SK-N-DZ (cell line): Measurements from ENCODE around the gene ITGA1.
"Not testable (repeated sequence)": the region's sequence is repeated elsewhere in the genome, so short reads cannot be mapped to it uniquely, and the experiment has no call there.

Experiments used
- DNase-seq: peaks from one replicate; pipeline ENCODE4 v3.0.0-alpha.2; 2015; ENCODE audit warnings: low spot score

ITGA1 gene

GRCh38 chr5:52863715-52864290 lies 76.1 kb downstream of the ITGA1 start:
- DNase-seq, result no peak

- no peak for DNase-seq
These were observed 76.7 kb downstream of the ITGA1 start for GRCh38 chr5:52864371-52864770.

DNA sequence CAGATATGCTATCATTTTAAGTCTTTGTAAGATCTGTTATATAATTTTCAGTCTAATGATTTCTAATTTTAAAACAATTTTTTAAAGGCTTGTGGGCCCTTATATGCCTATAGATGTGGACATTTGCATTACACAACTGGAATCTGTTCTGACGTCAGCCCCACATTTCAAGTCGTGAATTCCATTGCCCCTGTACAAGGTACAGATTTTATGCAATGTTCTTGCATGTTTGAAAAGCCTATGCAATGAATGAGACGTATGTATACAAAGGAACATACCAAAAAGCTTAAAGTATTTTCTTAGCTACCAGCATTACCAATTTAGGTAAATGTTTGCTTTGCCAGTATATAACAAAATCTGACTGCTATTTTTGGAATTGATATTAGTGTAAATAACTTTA lies 77.2 kb downstream of the ITGA1 start:
- DNase-seq, result no peak

GRCh38 chr5:52865991-52866390 lies 78.3 kb downstream of the ITGA1 start:
- DNase-seq, result not testable (repeated sequence)

GRCh38 chr5:52867809-52868208 lies 80.1 kb downstream of the ITGA1 start:
- no peak for DNase-seq

DNA sequence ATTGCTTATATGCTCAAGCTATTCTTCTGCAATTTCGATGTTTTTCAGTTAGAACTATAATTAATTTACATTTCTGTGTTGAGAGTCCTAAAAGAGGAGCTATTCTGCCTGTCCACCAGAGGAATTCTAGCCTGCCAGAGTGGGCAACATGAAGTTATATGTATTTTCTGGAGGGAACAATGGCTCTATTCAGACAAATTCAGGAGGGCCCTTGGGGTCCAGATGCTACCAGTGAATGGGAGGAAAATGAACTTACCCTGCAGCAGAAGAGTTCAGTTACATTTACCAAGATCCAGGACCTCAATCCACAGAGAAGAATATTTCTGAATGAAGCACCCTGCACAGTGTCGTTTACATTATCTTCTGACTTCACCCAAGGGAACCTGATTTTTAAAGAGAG lies 80.7 kb downstream of the ITGA1 start:
- no peak for DNase-seq

- no peak for DNase-seq
These were observed 81.7 kb downstream of the ITGA1 start for GRCh38 chr5:52869391-52869790.

DNA sequence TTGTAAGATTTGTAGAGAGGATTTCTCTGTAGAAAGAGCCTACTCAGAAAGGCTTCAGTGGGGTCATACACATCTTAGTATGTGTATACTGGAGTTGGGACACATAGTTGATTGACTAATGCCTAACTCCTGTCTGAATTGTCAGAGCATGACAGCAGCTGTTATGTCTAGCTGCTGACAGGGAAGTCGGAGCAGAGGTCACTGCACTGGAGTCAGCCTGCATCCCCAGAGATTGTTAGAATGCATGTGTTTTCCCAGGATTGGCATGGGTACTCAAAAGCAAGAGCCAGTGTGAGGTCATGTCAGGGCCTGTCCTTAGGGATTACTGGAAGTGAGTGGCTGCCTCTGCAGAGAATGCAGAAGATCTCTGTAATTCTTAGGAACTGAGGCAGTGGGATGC lies 82.7 kb downstream of the ITGA1 start:
- peak; percentile 38 for DNase-seq

DNA sequence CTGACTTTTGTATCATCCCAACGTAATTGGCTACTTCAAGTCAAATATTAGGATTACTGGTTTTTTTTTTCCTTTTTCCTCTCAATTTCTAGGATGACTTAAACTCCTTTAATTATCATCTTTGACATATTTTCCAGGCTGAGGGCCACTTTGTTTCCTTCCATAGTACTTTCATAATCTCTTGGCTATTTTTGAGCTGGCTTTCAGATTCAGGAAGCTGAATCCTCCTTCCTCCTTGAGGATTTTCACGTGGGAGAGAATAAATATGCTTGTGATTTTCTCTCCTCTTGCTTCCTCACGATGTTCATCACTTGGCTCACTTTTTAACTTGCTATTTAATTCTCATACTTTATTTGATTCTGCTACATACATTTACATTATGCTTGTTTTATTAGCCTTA lies 88.1 kb downstream of the ITGA1 start:
- DNase-seq, result no peak

- no peak for DNase-seq
These were observed 88.7 kb downstream of the ITGA1 start for GRCh38 chr5:52876456-52876855.

GRCh38 chr5:52878656-52879055 lies 90.9 kb downstream of the ITGA1 start:
- DNase-seq, result peak; percentile 42

GRCh38 chr5:52880541-52880940 lies 92.8 kb downstream of the ITGA1 start:
- no peak for DNase-seq

DNA sequence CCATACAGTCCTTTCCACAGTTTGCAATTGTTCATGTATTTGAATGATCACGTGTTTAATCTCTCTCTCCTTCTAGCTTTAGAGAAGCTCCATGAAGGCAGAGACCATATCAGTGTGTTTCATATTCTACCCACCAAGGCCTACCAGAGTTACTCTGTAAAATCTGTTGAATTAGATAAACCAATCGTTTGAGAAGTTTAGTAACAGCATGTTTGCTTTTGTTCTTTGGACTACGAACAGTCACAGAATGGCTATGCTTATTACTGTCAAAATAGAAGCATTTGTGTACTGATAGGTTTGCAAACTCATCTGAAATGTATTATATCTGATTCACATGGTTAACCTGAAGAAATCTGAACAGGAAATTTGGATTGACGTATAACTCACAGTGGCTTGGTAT lies 93.8 kb downstream of the ITGA1 start:
- no peak for DNase-seq

DNA sequence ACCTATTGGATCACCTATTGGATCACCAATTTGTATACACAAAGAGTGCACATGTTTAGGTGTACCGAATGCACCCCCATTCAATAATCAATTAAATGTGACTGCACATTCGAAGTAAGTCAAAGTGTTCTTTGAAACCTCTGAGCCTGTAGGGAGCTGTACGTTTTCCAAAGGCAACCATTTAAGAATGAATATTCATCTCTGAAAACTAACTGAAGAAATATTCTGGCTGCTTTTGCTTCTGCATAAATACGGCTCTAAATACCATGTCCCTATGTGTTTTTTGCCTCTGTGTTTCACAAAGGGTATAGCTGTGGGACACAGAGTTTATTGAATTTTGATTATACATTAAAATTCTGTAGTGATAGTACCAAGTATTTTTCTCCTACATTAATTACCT lies 95.4 kb downstream of the ITGA1 start:
- DNase-seq, result no peak

- DNase-seq, result no peak
These were observed 96.7 kb downstream of the ITGA1 start for GRCh38 chr5:52884453-52884852.

- no peak for DNase-seq
These were observed 97.9 kb downstream of the ITGA1 start for GRCh38 chr5:52885614-52886013.

DNA sequence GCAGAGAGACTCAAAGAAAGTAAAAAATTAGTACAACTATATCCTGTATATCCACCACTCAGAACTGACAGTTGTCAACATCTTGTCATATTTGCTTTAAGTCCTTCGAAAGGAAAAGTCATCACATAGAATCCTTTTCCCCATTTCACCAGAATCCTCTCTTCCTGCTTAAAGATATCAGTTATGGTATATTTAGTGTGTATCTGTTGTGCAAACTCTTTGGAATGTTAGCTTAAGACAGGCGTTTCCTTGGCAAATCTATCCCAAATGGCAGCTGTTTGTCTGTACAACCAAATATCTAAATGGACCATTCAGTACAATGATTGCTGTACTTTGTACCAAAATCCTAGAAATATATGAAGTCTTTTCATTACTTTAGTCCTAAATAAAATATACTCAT lies 98.5 kb downstream of the ITGA1 start:
- no peak for DNase-seq

DNA sequence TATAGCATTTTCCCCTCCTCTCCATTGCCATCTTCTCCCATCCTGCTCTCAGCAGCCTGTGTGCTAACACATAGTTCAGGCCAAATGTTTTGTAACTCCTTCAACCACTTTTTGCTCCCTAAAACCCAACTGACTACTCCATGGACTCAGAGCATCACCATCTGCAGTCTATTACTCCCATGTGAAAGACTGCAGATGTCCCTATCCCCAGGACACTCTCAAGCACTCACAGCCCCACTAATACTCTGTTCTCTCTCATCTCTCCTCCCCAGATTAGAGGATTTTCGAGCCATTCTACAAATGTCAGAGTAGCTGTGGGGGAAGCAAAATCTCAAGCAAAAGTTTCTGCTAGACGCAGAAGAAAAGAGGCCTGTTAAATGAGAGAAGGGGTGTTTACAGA lies 99.3 kb downstream of the ITGA1 start:
- DNase-seq, result no peak

DNA sequence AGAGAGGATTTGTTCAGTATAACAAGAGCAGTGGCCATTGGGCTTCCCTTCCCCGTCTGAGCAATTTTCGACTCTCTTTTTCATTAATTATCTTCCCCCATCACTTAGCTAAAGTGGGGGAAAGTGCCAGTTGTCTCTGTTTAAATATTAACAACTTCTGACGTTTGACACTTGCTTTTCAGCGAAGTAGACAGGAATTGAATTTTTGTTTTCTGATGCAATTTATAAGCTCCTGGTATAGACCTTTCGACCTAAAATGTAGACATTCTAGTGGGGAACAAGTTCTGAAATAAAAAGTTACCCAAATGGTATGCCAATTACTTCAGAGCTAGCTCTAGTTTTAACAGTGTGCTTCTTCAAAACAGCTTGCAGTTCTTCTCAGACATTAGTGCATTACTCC lies 100.6 kb downstream of the ITGA1 start:
- no peak for DNase-seq

DNA sequence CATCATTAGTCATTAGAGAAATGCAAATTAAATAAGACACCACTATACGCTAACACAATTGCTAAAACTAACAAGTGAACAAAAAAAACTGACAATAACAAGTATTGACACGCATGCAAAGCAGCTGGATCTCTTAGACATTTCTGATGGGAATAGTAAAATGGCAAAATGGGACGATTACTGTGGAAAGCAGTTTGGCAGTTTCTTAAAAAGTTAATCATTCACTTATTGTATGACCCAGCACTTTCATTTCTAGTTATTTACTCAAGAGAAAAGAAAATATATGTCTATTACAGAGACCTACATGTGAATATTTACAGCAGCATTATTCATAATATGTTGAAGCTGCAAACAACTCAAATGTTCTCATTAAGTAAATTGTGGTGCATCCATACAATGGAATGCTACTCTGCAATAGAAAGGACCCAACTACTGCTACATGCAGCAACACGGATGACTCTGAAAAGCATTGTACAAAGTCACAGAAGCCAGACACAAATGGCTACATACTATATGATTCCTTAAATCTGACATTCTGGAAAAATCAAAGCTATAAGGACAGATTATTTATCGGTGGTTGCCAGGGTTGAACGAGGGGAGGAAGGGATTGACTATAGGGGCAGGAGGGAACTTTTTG lies 104.6 kb downstream of the ITGA1 start:
- no peak for DNase-seq

- DNase-seq, result no peak
These were observed 105.4 kb downstream of the ITGA1 start for GRCh38 chr5:52893105-52893504.

DNA sequence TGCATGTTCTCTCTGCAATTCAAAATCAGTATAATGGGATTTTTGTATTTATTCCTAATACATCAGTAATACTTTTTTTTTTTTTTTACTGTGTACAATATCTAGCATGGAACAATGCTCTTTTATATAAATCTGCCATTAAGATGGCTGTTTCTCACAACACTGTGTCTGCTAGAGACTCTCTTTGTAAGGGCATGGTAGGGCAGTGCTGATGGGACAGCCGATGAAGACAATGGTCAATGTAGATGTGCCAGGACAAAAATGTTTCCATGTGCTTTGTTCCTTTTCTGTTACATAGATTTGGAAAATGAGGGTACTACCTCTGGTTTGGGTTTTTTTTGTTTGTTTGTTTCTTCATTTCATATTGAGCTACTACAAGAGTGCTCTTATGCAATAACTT lies 106.1 kb downstream of the ITGA1 start:
- DNase-seq, result no peak

GRCh38 chr5:52894451-52894850 lies 106.7 kb downstream of the ITGA1 start:
- no peak for DNase-seq

- DNase-seq, result peak; percentile 98
These were observed 107.4 kb downstream of the ITGA1 start for GRCh38 chr5:52895075-52895474.
